ENCODE measurements around the gene LONP1.

LONP1 gene

DNA sequence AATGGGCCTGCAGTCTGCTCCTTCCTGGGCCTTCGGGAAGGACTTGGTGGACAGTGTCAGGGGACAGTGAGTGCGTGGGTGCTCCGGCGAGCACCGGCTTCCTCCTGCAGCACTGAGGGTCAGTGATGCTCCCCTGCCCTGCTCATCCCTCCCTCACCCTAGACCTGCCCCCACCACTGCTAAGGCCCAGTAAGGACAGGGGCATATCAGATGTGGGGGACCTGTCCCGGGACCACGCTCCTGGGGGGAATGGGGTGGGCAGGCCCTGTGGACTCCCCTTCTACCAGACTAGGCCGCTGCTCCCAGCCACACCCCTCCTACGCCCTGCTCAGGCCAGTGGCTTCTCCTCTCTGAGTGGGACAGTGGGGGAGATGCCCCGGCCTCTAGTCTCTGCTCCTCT, 42.8 kb downstream of the LONP1 start:
- DNase-seq: no peak

DNA sequence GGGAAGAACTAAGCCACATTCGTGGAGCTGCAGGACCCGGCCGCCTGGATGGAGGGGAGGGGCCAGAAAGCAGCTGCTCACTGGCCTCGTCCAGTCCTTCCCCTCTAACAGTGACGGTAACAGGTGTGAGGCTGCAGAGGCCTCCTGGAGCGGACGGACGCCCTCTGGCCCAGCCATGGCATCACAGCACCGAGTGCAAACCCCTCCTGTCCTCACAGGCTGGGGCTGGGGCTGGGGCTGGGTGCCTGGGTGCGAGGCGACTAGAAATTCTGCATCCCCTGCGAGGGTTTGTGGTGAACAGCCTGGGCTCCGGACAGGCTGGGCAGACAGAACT, 43.2 kb downstream of the LONP1 start:
- DNase-seq: no peak

DNA sequence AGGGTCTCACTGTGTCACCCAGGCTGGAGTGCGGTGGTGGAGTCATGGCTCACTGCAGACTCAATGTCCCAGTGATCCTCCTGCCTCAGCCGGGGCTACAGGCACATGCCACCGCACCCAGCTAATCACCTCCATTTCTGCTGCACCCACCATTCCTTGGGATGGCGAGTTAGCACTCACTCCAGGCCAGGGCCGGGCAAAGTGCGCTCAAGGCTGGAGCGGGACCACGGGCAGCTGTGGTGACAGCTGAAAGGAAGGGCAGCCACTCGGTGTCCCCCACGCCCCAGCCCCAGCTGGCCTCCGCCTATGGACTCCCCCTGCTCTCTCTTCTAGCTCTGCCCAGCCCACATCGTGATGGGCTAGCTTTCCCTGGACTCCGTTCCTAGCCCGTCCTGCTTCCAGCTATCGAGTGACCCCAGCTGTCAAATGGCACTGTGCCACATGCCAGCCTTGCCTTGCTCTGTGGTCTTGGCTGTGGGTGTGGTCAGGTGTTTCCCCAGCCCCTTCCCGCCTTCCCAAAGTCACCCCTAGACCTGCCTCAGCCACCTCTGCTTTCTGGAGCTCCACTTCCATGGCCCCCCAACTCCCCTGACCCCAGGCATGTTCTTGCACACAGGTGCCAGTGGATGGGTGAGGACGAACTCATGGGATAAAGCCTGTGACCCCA, 43.7 kb downstream of the LONP1 start:
- no peak for DNase-seq

DNA sequence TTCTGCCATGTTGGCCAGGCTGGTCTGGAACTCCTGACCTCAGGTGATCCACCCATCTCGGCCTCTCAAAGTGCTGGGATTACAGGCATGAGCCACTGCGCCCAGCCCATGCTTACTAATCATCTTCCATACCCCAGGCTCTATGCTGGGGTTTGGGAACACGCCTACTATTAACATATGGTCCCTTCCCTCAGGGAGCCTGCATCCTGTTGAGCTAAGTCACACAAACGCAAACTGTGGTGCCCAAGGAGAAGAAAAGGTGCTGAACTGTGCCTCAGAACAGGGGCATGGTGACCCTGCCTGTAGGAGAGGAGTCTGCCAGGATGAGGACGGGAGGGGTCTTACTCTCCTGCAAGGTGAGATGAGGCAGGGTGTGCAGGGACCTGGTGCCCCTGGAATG, 45.2 kb downstream of the LONP1 start:
- no peak for DNase-seq

DNA sequence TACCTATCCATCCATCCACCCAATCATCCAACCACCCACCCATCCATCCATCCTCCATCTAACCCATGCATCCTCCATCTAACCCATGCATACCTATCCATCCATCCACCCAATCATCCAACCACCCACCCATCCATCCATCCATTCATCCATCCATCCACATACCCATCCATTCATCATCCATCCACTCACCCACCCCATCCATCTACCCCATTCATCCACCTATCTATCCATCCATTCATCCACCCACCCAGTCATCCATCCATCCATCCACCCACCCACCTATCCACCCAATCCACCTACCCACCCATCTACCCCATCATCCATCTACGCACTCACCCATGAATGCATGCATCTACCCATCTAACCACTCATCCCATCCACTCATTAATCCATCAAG, 46.2 kb downstream of the LONP1 start:
- no peak for DNase-seq

DNA sequence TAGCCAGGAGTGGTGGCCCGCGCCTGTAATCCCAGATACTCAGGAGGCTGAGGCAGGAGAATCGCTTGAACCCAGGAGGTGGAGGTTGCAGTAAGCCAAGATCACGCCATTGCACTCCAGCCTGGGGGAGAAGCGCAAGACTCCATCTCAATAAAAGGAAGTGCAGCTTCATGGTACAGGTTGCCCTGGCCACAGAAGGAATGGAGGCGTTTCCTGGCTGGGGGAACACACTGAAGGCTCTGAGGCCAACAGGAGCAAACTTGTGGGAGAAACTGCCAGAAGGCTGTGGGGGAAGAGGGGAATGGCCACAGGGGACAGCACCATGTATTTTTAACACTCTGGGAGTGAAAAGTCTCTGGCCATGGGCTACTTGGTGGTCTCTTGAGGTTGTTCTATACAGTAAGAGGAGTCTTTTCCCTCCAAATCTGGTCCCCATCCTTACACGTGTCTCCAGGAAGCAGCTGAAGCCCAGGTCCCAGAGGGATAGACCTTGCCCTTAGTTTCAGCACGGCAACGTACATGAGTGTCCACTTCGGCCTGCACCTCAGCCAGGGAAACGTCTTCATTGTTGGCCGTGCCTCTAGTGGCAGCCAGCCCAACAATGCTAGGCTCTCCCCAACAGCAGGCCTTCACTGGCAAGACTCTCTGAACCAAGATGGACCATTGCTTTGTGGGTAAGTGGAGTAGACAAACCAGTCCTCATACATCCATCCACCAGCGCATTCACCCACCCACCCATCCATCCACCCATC, 47.1 kb downstream of the LONP1 start:
- no peak for DNase-seq

DNA sequence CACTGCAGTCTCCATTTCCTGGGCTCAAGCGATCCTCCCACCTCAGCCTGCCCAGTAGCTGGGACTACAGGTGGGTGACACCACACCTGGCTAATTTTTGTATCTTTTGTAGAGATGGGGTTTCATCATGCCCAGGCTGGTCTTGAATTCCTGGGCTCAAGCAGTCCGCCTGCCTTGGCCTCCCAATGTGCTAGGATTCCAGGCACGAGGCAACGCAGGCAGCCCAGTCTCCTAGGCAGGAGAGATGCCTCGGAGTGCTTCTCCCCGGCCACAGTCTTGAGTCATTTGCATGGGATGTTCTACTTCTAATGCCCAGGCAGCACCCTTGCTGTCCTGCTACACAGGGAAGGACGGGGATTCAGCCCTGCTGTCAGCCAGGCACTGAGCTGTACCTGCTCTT, 48.3 kb downstream of the LONP1 start:
- DNase-seq: no peak

DNA sequence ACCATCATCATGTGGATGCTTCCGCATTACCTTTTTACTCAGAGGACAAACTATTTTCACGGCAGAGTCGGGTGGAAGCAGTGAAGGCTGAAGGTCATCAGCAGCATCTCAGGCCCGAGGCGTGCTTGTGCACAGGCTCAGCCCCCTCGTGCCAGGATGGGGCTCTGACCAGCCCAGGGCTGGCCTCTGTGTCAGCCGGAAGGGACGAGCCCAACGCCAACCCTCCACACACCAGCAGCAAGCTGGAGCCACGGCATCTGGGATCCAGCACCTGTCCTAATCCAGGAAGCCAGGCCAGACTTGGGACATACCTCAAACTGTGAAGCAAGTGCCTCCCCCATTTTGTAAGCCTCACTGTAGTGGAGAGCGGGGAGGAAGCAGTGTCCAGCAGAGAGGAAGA, 50.7 kb downstream of the LONP1 start:
- no peak for DNase-seq

DNA sequence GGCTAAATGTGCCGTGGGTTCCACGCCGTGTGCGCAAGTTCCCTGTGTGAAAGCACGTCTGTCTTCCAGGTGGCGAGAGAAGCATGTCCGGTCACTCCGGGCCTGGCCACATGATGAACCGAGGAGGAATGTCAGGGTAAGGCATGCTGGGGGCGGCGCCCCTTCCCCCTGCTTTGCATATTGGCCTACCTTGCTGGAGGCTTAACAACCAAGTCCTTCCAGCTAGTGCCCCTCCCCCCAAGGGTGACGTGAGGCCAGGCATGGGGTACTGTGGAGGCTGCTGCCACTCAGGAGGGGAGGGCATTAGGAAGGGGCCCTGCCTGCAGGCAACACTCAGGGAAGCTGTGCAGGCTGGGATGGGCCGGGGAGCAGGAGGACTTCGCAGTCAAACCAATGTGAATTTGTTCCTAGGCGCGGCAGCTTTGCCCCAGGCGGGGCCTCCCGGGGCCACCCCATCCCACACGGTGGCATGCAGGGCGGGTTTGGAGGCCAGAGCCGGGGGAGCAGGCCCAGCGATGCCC, 52.1 kb downstream of the LONP1 start:
- no peak for DNase-seq

DNA sequence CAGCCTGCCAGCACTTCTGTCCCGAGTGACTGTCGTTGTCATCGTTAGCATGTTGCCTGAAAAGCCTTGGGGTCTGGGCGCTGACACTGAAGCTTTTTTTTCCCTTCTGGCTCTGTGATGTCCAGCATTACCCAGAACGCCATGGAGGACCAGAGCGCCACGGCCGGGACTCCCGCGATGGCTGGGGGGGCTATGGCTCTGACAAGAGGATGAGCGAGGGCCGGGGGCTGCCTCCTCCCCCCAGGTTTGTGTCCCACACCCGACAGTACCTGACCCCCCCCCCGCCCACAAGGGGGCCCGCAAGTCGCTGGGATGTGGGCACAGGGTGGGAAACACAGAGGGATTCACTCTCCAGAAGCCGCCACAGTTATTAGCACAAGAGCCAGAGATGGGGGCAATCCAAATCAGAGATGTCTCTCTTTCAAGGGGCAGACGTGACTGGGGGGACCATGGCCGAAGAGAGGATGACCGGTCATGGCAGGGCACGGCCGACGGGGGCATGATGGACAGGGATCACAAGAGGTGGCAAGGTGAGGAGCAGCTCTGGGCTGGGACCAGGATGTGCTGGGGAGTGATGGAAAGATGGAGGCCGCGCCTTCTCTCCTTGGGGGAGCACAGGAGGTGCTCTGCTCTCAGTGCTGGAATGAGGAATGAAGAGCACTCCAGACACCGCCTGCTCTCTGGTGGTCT, 52.9 kb downstream of the LONP1 start:
- no peak for DNase-seq

DNA sequence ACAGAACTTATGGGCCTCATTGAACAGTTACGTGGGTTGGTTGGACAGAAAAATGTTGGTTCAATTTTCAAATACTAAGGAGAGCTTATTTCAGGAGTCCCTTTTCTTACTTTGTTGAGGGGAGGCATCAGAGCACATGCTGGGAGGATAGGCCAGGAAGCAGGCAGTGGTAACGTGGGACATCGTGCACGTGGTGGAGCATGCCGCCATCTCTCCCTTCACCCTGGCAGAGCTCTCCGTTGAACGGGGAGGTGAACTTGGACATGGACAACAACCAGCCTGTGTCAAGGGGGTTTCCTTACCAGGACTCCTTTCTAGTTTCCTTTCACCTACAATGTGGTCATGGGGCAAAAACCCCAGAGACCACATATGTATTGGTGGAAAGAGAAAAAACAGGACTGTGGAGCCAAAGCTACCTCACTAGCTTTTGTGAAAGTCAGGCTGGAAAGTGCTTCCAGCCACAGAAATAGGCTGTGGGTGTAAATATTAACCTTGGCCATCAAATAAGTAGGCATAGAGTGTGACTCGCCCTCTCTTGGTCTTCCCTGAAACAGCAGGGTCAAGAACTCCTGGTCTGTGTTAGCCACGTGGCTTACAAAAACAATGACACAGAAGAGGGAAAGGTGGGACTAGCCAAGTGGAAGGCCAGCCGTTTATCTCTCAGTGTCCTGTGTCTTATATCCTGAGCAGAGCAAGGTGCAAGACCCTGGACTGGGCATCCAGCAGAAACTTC, 54.0 kb downstream of the LONP1 start:
- no peak for DNase-seq

DNA sequence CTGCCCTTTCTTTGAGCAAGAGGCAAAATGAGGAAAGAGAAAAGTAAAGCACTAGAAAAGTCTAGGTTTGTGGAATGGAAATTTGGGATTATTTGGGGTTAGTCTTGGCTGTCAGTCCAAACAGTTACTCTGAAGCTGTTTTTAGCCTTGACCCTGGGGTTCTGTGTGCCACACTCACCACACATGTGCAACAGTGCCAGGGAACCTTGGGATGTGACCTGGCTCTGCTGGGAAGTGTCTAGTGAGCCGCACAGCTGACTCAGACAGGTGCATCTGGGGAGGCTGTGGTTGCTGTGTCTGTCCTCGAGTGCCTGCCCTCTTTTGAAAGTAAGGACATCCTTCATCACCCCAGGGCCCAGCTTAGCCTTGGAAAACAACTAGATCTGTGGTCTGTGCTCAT, 55.4 kb downstream of the LONP1 start:
- DNase-seq: no peak

DNA sequence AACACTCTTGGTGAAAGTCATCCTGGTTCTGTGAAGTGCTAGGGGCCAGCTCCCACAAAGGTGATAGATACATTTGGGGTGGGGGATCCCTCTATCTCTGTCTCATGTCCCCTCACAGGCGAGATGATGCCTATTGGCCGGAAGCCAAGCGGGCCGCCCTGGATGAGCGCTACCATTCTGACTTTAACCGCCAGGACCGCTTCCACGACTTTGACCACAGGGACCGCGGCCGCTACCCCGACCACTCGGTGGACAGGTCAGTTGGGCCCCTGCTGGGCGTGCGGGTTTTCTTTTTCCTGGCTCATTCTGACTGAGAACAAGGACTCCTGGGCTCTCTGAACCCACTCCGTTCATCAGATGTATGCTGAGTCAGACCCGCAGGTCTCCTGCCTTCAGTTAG, 56.0 kb downstream of the LONP1 start:
- DNase-seq: no peak

DNA sequence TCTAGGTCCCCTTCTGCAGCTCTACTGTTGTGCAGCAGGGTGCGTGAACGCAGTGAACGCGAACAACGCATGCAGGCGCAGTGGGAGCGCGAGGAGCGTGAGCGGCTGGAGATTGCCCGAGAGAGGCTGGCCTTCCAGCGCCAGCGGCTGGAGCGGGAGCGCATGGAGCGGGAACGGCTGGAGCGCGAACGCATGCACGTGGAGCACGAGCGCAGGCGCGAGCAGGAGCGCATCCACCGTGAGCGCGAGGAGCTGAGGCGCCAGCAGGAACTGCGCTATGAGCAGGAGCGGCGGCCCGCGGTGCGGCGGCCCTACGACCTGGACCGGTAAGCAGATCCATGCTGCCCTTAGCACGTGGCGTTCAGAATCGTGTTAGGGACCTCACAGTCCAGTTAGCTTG, 58.5 kb downstream of the LONP1 start:
- DNase-seq: no peak

DNA sequence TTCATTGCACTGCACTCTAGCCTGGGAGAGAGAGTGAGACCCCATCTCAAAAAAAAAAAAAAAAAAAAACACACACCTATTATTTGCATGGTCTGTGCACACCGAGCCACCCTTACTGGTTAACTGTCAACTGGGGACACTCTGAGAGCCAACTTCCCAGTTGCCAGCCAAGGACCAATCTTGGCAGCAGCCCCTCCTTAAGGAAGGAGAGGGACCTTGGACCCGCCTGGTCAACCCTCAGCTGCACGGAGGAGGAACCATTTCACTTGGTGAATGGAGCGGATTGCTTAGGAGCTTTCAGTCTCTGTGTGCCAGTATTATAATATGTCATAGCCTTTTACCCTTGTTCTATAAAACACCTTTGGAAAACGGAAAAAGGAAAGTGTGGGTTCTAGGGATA, 64.5 kb downstream of the LONP1 start:
- DNase-seq: no peak

DNA sequence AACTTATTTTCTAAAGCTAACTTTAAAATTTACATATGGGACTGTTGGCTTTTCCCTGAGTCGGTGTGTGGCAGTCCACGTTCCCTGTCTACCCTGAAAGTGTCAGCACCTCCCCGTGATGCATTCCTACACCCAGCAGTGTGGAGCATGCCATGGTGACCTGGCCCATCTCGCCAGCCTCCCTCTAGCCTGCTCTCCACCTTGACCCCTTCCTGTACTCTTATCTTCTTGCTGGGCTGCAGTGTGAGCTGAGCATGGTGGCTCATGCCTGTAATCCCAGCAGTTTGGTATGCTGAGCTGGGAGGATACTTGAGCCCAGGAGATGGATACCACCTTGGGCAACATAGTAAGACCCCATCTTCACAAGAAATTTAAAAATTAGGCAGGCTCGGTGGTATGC, 65.0 kb downstream of the LONP1 start:
- no peak for DNase-seq

DNA sequence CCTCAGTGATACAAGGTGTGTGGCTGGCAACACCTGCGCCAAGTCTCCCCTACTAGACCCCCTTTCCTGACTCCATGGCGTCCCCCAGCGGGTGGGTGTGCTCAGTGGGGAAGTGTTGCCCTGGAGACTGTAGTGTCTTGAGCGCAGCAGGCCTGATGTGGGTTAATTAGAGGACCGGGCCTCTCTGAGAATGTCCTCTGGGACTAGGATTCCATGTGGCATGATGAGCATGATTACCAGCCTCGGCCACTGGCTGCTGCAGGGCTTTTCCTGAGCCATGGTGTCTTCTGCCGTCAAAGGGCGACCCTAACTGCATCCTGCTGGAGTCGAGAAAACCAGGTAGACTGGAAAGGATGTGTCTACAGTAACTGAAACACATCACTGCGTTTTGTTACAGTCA, 67.7 kb downstream of the LONP1 start:
- DNase-seq: no peak

DNA sequence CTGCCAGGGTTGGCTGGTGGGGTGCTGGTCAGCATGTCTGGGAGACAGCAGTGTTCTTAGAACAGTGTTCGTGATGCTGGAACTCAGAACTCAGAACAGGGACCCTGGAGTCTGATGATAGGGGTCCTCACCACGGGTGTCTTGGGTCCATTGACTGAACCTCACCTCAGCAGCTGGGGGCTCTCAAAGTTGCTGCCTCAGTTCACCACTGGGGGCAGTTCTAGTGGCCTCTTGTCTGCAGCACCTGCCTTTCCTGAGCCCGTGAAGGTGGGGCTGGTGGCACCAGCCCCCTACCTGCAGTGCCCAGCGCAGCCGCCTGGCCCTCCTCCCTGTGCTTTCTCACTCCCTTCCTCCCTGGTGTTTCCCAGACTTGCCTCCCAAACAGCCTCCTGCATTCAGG, 68.6 kb downstream of the LONP1 start:
- no peak for DNase-seq

DNA sequence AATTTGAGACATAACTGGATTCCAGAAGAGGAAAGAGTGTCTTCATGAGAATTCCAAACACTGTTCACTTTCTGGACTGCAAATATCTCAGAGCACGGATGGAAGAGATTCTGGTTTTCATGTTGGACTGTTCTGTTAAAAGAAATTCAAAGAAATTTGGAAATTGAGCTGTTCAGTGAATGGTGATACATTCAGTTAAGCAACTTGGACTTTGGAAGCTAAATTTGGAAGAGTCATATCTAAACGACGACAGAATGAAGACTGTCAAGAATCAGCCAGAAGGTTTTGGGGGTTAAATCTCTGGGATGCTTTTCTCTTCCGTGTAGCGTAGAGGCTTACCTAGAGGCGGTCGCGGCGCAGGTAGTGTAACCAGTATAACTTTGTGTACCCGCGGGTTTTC, 71.5 kb downstream of the LONP1 start:
- DNase-seq: no peak

DNA sequence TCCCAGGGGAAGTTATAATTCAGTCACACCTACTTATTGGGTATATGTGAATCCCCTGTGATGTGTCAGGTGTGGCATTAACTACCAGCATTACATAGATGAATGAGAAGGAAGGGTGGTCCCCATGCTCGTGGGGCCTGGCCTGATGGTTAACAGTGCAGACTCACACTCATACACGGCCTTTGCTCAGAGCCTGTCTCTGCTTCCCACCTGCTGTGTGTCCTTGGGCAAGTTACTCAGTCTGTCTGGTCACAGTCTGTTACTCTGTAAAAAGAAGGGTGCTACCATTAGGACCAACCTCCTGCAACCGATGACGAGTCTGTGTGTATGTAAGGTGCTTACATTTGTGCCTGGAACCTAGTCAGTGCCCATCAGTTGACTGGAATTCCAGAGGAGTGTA, 73.2 kb downstream of the LONP1 start:
- DNase-seq: no peak

DNA sequence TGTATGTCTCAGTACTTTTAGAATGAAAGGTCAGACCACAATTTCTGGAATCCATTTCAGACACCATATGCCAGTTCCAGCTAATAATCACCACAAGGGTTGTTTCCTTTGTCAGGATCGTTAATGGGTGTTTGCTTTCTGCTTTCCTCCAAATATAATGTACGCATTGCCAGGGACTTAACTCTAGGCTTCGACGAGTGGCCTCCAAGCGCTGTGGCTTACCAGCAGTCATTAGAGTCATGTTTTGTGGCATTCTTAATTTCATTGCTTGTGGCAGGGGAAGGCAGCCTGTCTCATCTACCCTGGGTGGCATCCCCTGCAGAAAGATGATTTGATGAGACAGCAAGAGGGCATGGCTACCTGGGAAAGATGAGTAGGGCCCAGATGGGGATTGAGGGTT, 74.5 kb downstream of the LONP1 start:
- DNase-seq: no peak

DNA sequence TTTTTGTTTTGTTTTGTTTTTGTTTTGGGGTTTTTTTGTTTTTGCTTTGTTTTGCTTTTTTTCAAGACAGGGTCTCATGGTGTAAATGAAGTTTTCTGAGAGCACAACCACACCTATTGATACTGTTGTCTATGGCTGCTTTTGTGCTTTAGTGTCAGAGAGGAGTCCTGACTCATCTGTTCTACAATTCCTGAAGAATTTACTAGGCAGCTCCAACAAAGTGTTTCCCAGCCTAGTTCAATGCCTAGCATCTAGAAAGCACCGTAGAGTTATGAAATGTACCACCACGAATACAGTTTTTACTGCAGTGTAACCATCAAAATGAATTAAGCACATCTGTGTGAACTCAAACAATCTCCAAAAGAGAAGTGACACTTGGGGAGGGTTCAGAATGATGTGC, 75.9 kb downstream of the LONP1 start:
- DNase-seq: no peak

DNA sequence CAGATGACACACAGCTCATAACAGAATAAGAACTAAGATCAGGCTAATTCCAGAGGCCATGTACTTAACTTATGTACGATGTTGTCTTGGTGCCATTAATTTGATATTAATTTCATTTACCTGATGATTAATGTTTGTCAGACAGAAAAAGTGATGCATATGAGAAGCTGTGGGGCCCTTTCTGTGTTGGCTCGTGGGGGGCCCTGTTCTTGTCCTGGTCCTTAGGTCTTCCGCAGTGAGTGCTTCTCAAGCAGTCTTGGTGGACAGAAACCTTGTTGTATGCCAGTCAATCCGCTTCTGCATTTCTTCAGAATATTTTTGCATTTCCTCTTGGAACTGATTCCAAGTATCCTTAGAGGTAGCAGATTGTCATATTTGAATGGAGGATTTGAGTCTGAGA, 76.9 kb downstream of the LONP1 start:
- DNase-seq: no peak

DNA sequence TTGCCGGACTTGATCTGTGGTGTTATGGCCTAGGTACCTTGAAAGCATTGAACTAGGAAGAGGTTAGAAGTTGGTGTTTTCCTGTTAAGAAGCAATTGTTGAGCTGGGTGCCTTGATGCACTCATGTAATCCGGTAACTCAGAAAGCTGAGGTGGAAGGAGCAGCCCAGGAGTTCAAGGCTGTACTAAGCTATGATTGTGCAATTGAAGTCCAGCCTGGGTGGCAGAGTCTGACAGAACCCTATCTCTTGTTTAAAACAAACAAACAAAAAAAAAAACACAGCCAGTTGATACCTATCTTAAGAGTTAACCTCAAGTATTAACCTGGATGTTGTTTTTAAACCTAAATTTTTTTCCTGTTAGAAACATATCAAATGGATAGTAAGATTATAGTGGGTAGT, 77.7 kb downstream of the LONP1 start:
- DNase-seq: no peak

Data from suppressor macrophage treated with lipopolysaccharide for 1 hour (primary cell).